GM10266 (cell line): ENCODE results near the gene CISH.

Experiments
- DNase-seq: peaks from one replicate; pipeline ENCODE4 v3.0.0; 2012; ENCODE audit errors: extremely low spot score
- CTCF ChIP-seq: IDR thresholded peaks from 2 replicates; pipeline ENCODE4 v1.5.1; 2012; ENCODE audit warnings: mild to moderate bottlenecking, low read depth; ENCODE audit not compliant: control insufficient read depth, insufficient read depth; ENCODE audit errors: missing control alignments

CISH gene

GRCh38 chr3:50628601-50629000 is 17.0 kb upstream of the CISH start:
- no peak for DNase-seq
- TF ChIP-seq CTCF = no peak

GRCh38 chr3:50627407-50628051 is 16.0 kb upstream of the CISH start:
- TF ChIP-seq CTCF = peak; percentile 59
- DNase-seq = no peak

GRCh38 chr3:50626401-50626800 is 14.8 kb upstream of the CISH start:
- no peak for DNase-seq
- no peak for TF ChIP-seq CTCF

GRCh38 chr3:50625231-50626182 is 13.9 kb upstream of the CISH start:
- no peak for DNase-seq
- TF ChIP-seq CTCF = no peak

- DNase-seq = no peak
- TF ChIP-seq CTCF = no peak
Measured at GRCh38 chr3:50624634-50625033, 13.1 kb upstream of the CISH start.

GRCh38 chr3:50623840-50624474 is 12.4 kb upstream of the CISH start:
- no peak for TF ChIP-seq CTCF
- DNase-seq = no peak

- no peak for TF ChIP-seq CTCF
- DNase-seq = no peak
Measured at GRCh38 chr3:50622881-50623280, 11.3 kb upstream of the CISH start.
